ENCODE measurements around the gene OPHN1. TPM values are rescaled to one million over a fixed set of nuclear protein-coding genes. Genes with fewer than 3 reads are reported as not detected.

OPHN1 gene
- total RNA-seq, 2 donors from 2014 or later = 5.0 to 5.9 TPM

GRCh38 chrX:68429216-68429615 is 4.1 kb downstream of the OPHN1 start:
- no peak overlapping the region for H3K4me3 ChIP-seq
- TF ChIP-seq CTCF (IDR thresholded peaks at IDR 0.05) = no peak
- no peak for DNase-seq (ENCODE audit: low spot score)

GRCh38 chrX:68428431-68428830 is 4.9 kb downstream of the OPHN1 start:
- DNase-seq (ENCODE audit: low spot score) = no peak
- Histone ChIP-seq H3K36me3 (no peaks in the 10 kb centered on the region), H3K27ac (no peak overlapping the region), H3K27me3 (replicated peaks; ENCODE audit: insufficient read depth) (no peaks in the 10 kb centered on the region), H3K9me3 (no peaks in the 10 kb centered on the region), H3K4me3 (no peak overlapping the region), H3K4me1 (ENCODE audit: control insufficient read depth in 1 of 2, low read depth in 2 of 2) (peaks cover 0 to 7% of the 10 kb centered on the region in 2 donors)
- TF ChIP-seq CTCF (IDR thresholded peaks at IDR 0.05) = no peak
- ATAC-seq (ENCODE audit: insufficient number of reproducible peaks, low FRiP score, low read depth) = no peak

More at GRCh38 chrX:68429216-68429615, 4.1 kb downstream of the OPHN1 start:
- no peak for ATAC-seq (ENCODE audit: insufficient number of reproducible peaks, low FRiP score, low read depth)
- peaks cover 0 to 7% of the 10 kb centered on the region in 2 donors for H3K4me1 ChIP-seq (ENCODE audit: control insufficient read depth in 1 of 2, low read depth in 2 of 2)
- H3K27ac ChIP-seq = no peak overlapping the region
- H3K27me3 ChIP-seq (replicated peaks; ENCODE audit: insufficient read depth) = no peaks in the 10 kb centered on the region
- H3K9me3 ChIP-seq = no peaks in the 10 kb centered on the region
- no peaks in the 10 kb centered on the region for H3K36me3 ChIP-seq

- H3K27me3 ChIP-seq (replicated peaks; ENCODE audit: insufficient read depth) = no peaks in the 10 kb centered on the region
- no peak overlapping the region for H3K27ac ChIP-seq
- no peaks in the 10 kb centered on the region for H3K9me3 ChIP-seq
- no peaks in the 10 kb centered on the region for H3K36me3 ChIP-seq
- H3K4me3 ChIP-seq = no peak overlapping the region
- ATAC-seq (ENCODE audit: insufficient number of reproducible peaks, low FRiP score, low read depth) (no peak), DNase-seq (ENCODE audit: low spot score) (no peak)
- H3K4me1 ChIP-seq (ENCODE audit: control insufficient read depth in 1 of 2, low read depth in 2 of 2) = no peaks in the 10 kb centered on the region
- no peak for TF ChIP-seq CTCF (IDR thresholded peaks at IDR 0.05)
These were observed 8.6 kb downstream of the OPHN1 start for GRCh38 chrX:68424719-68425118.

GRCh38 chrX:68422478-68422877 is 10.8 kb downstream of the OPHN1 start:
- Histone ChIP-seq H3K9me3 (no peaks in the 10 kb centered on the region), H3K4me1 (ENCODE audit: control insufficient read depth in 1 of 2, low read depth in 2 of 2) (no peaks in the 10 kb centered on the region), H3K36me3 (no peaks in the 10 kb centered on the region), H3K27me3 (replicated peaks; ENCODE audit: insufficient read depth) (no peaks in the 10 kb centered on the region), H3K27ac (no peak overlapping the region), H3K4me3 (no peak overlapping the region)
- no peak for TF ChIP-seq CTCF (IDR thresholded peaks at IDR 0.05)
- no peak for DNase-seq (ENCODE audit: low spot score)
- no peak for ATAC-seq (ENCODE audit: insufficient number of reproducible peaks, low FRiP score, low read depth)

- DNase-seq (ENCODE audit: low spot score) (no peak), ATAC-seq (ENCODE audit: insufficient number of reproducible peaks, low FRiP score, low read depth) (no peak)
- Histone ChIP-seq H3K9me3 (no peaks in the 10 kb centered on the region), H3K36me3 (no peaks in the 10 kb centered on the region), H3K27ac (no peak overlapping the region), H3K4me3 (no peak overlapping the region), H3K4me1 (ENCODE audit: control insufficient read depth in 1 of 2, low read depth in 2 of 2) (no peaks in the 10 kb centered on the region), H3K27me3 (replicated peaks; ENCODE audit: insufficient read depth) (no peaks in the 10 kb centered on the region)
- TF ChIP-seq CTCF (IDR thresholded peaks at IDR 0.05) = no peak
These were observed 11.7 kb downstream of the OPHN1 start for GRCh38 chrX:68421636-68422035.
